MCF 10A (cell line): ENCODE measurements around the gene LDB3. TPM values are rescaled to one million over a fixed set of nuclear protein-coding genes. Genes with fewer than 3 reads are reported as not detected.

Source experiments
- BruUV-seq: library from RNA; stranded (reverse); fragments of 400-500 nt; replicated peaks from 2 replicates; lab custom pipeline; 2021; lab: Mats Ljungman, UMichigan
- CTCF ChIA-PET: fragments of 300-600 bp; sonication (Branson Sonifier 250); formaldehyde crosslinking; extraction: SDS; loops from one replicate; lab custom pipeline; 2021; ENCODE audit warnings: antibody characterized with exemption, inconsistent platforms; lab: Yijun Ruan, JAX
- POLR2A ChIA-PET: fragments of 300-600, 350-650 bp; sonication (Branson Sonifier 250); formaldehyde crosslinking; extraction: SDS; loops from one replicate; lab custom pipeline; 2020; ENCODE audit warnings: antibody characterized with exemption, inconsistent platforms; lab: Yijun Ruan, JAX
- DNase-seq: peaks from one replicate; pipeline ENCODE4 v3.0.0-alpha.2; 2018; ENCODE audit not compliant: unreplicated experiment
- H3K27ac Mint-ChIP-seq: one replicate; pipeline ENCODE4 v1.8.0; 2022; ENCODE audit warnings: mild to moderate bottlenecking, low read depth, mixed read lengths; ENCODE audit not compliant: unreplicated experiment
- H3K27me3 Mint-ChIP-seq: one replicate; pipeline ENCODE4 v1.8.0; 2022; ENCODE audit warnings: mixed read lengths; ENCODE audit not compliant: insufficient read depth, unreplicated experiment
- H3K36me3 Mint-ChIP-seq: one replicate; pipeline ENCODE4 v1.8.0; 2022; ENCODE audit warnings: mild to moderate bottlenecking, moderate library complexity, mixed read lengths; ENCODE audit not compliant: insufficient read depth, unreplicated experiment
- H3K4me1 Mint-ChIP-seq: one replicate; pipeline ENCODE4 v1.8.0; 2022; ENCODE audit warnings: mixed read lengths; ENCODE audit not compliant: insufficient read depth, unreplicated experiment
- H3K4me3 Mint-ChIP-seq: one replicate; pipeline ENCODE4 v1.8.0; 2022; ENCODE audit warnings: mild to moderate bottlenecking, moderate library complexity, mixed read lengths; ENCODE audit not compliant: unreplicated experiment
- H3K9me3 Mint-ChIP-seq: one replicate; pipeline ENCODE4 v1.8.0; 2022; ENCODE audit warnings: mixed read lengths; ENCODE audit not compliant: unreplicated experiment
- CTCF ChIP-seq: fragments of 200-600 bp; IDR thresholded peaks from one replicate; pipeline ENCODE4 v1.8.0; 2022; ENCODE audit warnings: antibody characterized with exemption, mild to moderate bottlenecking; ENCODE audit not compliant: unreplicated experiment
- intact Hi-C: fragments of 100-400 bp; cut with micrococcal nuclease; formaldehyde crosslinking; loops from 2 replicates; pipeline ENCODE4 v1.14.1; 2022
- total RNA-seq: library from RNA; stranded (reverse); gene quantifications from 2 replicates; pipeline ENCODE4 v1.2.3, GENCODE V29; 2022

LDB3 gene
- total RNA-seq, 1 experiment from 2014 or later: 0.23 TPM

- H3K9me3 Mint-ChIP-seq: no peaks in the 10 kb centered on the region
- no peak for TF ChIP-seq CTCF
- H3K4me3 Mint-ChIP-seq: peak overlapping the region; percentile 84
- no peaks in the 10 kb centered on the region for H3K27me3 Mint-ChIP-seq
- CTCF ChIA-PET: no interaction called here
- H3K27ac Mint-ChIP-seq: peak overlapping the region; percentile 84
- peaks cover 7% of the 10 kb centered on the region for H3K36me3 Mint-ChIP-seq
- no peak for DNase-seq
- POLR2A ChIA-PET: interaction anchor here (0.5 to 4.9 kb wide), 16 partner anchors 13 to 339 kb away, joined by 3 to 48 read pairs (median 4); partner anchors contain the start of genes GLUD1 and SHLD2
- intact Hi-C loops: loop anchor here (5.0 kb wide), 3 partner anchors 42 to 163 kb away; no protein-coding TSS in a partner anchor
- H3K4me1 Mint-ChIP-seq: peaks cover 42% of the 10 kb centered on the region
- BruUV-seq: no TSS peak
Observed at GRCh38 chr10:86755454-86755739, 87.1 kb downstream of the LDB3 start.

- no TSS peak for BruUV-seq
- peak; percentile 67 for DNase-seq
- TF ChIP-seq CTCF: no peak
- intact Hi-C loops: loop anchor here (5.0 kb wide), 3 partner anchors 41 to 164 kb away; no protein-coding TSS in a partner anchor
- CTCF ChIA-PET: interaction anchor here (0.5 to 0.6 kb wide), 3 partner anchors 15 to 329 kb away, joined by 3 read pairs; no protein-coding TSS in a partner anchor
- Mint-ChIP-seq H3K27ac (peak overlapping the region; percentile 84), H3K4me3 (peak overlapping the region; percentile 84), H3K4me1 (peaks cover 42% of the 10 kb centered on the region), H3K36me3 (peaks cover 7% of the 10 kb centered on the region), H3K9me3 (no peaks in the 10 kb centered on the region), H3K27me3 (no peaks in the 10 kb centered on the region)
- POLR2A ChIA-PET: interaction anchor here (0.5 to 4.9 kb wide), 23 partner anchors 12 to 339 kb away, joined by 3 to 48 read pairs (median 4); partner anchors contain the start of genes ADIRF, GLUD1 and SHLD2
Observed at GRCh38 chr10:86755740-86756510, 87.6 kb downstream of the LDB3 start.

- no TSS peak for BruUV-seq
- ChIA-PET CTCF (interaction anchor here (0.5 to 2.5 kb wide), 6 partner anchors 15 to 329 kb away, joined by 3 to 8 read pairs (median 4); no protein-coding TSS in a partner anchor), POLR2A (interaction anchor here (0.6 to 4.9 kb wide), 24 partner anchors 12 to 899 kb away, joined by 3 to 48 read pairs (median 5); partner anchors contain the start of genes ADIRF and MINPP1)
- TF ChIP-seq CTCF: no peak
- Mint-ChIP-seq H3K27ac (peak within 1 kb of the TSS; percentile 84), H3K36me3 (peaks cover 7% of the 10 kb centered on the region), H3K27me3 (no peaks in the 10 kb centered on the region), H3K9me3 (no peaks in the 10 kb centered on the region), H3K4me3 (peak within 1 kb of the TSS; percentile 84), H3K4me1 (peaks cover 48% of the 10 kb centered on the region)
- intact Hi-C loops: loop anchor here (1.0 to 5.0 kb wide), 4 partner anchors 41 to 164 kb away; no protein-coding TSS in a partner anchor
- DNase-seq: peak; percentile 84
Observed at GRCh38 chr10:86756511-86757112, 88.3 kb downstream of the LDB3 start, which contains the start of gene BMPR1A. BMPR1A (plus strand) TSS chr10:86756619; CDS start chr10:86876019, 119,400 bp downstream.
